ENCODE measurements around the gene ANAPC5.

Gene ANAPC5

GRCh38 chr12:121365416-121366062 lies 13.3 kb upstream of the ANAPC5 start:
- no peak for DNase-seq (ENCODE audit: low spot score)

- DNase-seq (ENCODE audit: low spot score) = no peak
Measured at GRCh38 chr12:121364683-121365121, 12.5 kb upstream of the ANAPC5 start.

GRCh38 chr12:121358073-121358472 lies 5.9 kb upstream of the ANAPC5 start:
- DNase-seq (ENCODE audit: low spot score) = no peak

GRCh38 chr12:121357331-121357730 lies 5.1 kb upstream of the ANAPC5 start:
- DNase-seq (ENCODE audit: low spot score) = no peak

- DNase-seq (ENCODE audit: low spot score) = no peak
Measured at GRCh38 chr12:121356657-121357056, 4.4 kb upstream of the ANAPC5 start.

- no peak for DNase-seq (ENCODE audit: low spot score)
Measured at GRCh38 chr12:121355818-121356217, 3.6 kb upstream of the ANAPC5 start.

- no peak for DNase-seq (ENCODE audit: low spot score)
Measured at GRCh38 chr12:121352682-121353018, 439 bp upstream of the ANAPC5 start.

GRCh38 chr12:121346747-121347146 lies 5.5 kb downstream of the ANAPC5 start:
- DNase-seq (ENCODE audit: low spot score) = no peak

- no peak for DNase-seq (ENCODE audit: low spot score)
Measured at GRCh38 chr12:121345151-121345815, 6.9 kb downstream of the ANAPC5 start.

GRCh38 chr12:121344506-121344905 lies 7.7 kb downstream of the ANAPC5 start:
- no peak for DNase-seq (ENCODE audit: low spot score)

- no peak for DNase-seq (ENCODE audit: low spot score)
Measured at GRCh38 chr12:121337416-121337815, 14.8 kb downstream of the ANAPC5 start.

GRCh38 chr12:121334513-121335343 lies 17.5 kb downstream of the ANAPC5 start:
- peak; percentile 65 for DNase-seq (ENCODE audit: low spot score)

- DNase-seq (ENCODE audit: low spot score) = no peak
Measured at GRCh38 chr12:121333747-121334146, 18.5 kb downstream of the ANAPC5 start.

- DNase-seq (ENCODE audit: low spot score) = no peak
Measured at GRCh38 chr12:121331248-121331647, 21.0 kb downstream of the ANAPC5 start.

GRCh38 chr12:121330692-121331091 lies 21.5 kb downstream of the ANAPC5 start:
- DNase-seq (ENCODE audit: low spot score) = no peak

GRCh38 chr12:121330195-121330594 lies 22.0 kb downstream of the ANAPC5 start:
- no peak for DNase-seq (ENCODE audit: low spot score)

- no peak for DNase-seq (ENCODE audit: low spot score)
Measured at GRCh38 chr12:121328620-121329019, 23.6 kb downstream of the ANAPC5 start.

- DNase-seq (ENCODE audit: low spot score) = no peak
Measured at GRCh38 chr12:121326996-121327674, 25.1 kb downstream of the ANAPC5 start.

GRCh38 chr12:121325922-121326396 lies 26.3 kb downstream of the ANAPC5 start:
- DNase-seq (ENCODE audit: low spot score) = no peak

GRCh38 chr12:121323908-121324307 lies 28.3 kb downstream of the ANAPC5 start:
- no peak for DNase-seq (ENCODE audit: low spot score)

- no peak for DNase-seq (ENCODE audit: low spot score)
Measured at GRCh38 chr12:121318121-121318520, 34.1 kb downstream of the ANAPC5 start.

GRCh38 chr12:121314431-121314830 lies 37.8 kb downstream of the ANAPC5 start:
- DNase-seq (ENCODE audit: low spot score) = no peak

Measured in hematopoietic multipotent progenitor cell treated with erythropoietin and hydrocortisone succinate and interleukin-3 and kit ligand, for 17 days (in vitro differentiated cells).